PFSK-1 (cell line): ENCODE data around the gene FKBP1A.

Source experiments
- FOXP2 ChIP-seq: optimal IDR thresholded peaks from 2 replicates; pipeline ENCODE3; 2011; ENCODE audit warnings: borderline replicate concordance, control low read depth, inconsistent platforms; ENCODE audit not compliant: insufficient read depth; ENCODE audit errors: extremely low read length, extremely low read depth
- POLR2AphosphoS5 ChIP-seq: IDR thresholded peaks from 2 replicates; pipeline ENCODE4 v1.6.1; 2012; ENCODE audit warnings: low read depth, mild to moderate bottlenecking, control low read depth, low read length, moderate library complexity
- SIN3A ChIP-seq: IDR thresholded peaks from 2 replicates; pipeline ENCODE4 v1.6.1; 2012; ENCODE audit warnings: mild to moderate bottlenecking, low read length, moderate library complexity, borderline replicate concordance; ENCODE audit not compliant: insufficient read depth
- TAF1 ChIP-seq: IDR thresholded peaks from 2 replicates; pipeline ENCODE4 v1.6.1; 2012; ENCODE audit warnings: low read length, control low read depth, borderline replicate concordance; ENCODE audit not compliant: insufficient read depth
- TF ChIP-seq, protein P1 (sequence below), 2 experiments: IDR thresholded peaks; 2 replicates each; pipeline versions ENCODE4 v1.6.1 to v1.8.0; 2011 to 2012; ENCODE audit warnings: low read depth in 2 of 2, low read length in 2 of 2, control low read depth in 1 of 2, inconsistent platforms in 1 of 2, mild to moderate bottlenecking in 1 of 2, moderate library complexity in 1 of 2; ENCODE audit not compliant: insufficient read depth in 1 of 2

GRCh38 chr20:1368448-1369199, 24.2 kb downstream of the FKBP1A start:
- TF ChIP-seq POLR2AphosphoS5 = no peak
- no peak for TF ChIP-seq TAF1
- TF ChIP-seq SIN3A = no peak
- TF ChIP-seq, protein P1, sequence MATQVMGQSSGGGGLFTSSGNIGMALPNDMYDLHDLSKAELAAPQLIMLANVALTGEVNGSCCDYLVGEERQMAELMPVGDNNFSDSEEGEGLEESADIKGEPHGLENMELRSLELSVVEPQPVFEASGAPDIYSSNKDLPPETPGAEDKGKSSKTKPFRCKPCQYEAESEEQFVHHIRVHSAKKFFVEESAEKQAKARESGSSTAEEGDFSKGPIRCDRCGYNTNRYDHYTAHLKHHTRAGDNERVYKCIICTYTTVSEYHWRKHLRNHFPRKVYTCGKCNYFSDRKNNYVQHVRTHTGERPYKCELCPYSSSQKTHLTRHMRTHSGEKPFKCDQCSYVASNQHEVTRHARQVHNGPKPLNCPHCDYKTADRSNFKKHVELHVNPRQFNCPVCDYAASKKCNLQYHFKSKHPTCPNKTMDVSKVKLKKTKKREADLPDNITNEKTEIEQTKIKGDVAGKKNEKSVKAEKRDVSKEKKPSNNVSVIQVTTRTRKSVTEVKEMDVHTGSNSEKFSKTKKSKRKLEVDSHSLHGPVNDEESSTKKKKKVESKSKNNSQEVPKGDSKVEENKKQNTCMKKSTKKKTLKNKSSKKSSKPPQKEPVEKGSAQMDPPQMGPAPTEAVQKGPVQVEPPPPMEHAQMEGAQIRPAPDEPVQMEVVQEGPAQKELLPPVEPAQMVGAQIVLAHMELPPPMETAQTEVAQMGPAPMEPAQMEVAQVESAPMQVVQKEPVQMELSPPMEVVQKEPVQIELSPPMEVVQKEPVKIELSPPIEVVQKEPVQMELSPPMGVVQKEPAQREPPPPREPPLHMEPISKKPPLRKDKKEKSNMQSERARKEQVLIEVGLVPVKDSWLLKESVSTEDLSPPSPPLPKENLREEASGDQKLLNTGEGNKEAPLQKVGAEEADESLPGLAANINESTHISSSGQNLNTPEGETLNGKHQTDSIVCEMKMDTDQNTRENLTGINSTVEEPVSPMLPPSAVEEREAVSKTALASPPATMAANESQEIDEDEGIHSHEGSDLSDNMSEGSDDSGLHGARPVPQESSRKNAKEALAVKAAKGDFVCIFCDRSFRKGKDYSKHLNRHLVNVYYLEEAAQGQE (IDR thresholded peaks at IDR 0.05; ENCODE audit: insufficient read depth in 1 of 2, low read depth in 2 of 2, low read length in 2 of 2) = no peak
- no peak for TF ChIP-seq FOXP2
